T-helper 1 cell (primary cell): ENCODE results near the gene ATG4A.

Experiments
- DNase-seq, 5 donors: peaks; one replicate each; pipeline ENCODE4 v3.0.0-alpha.2; 2012 to 2020

The ATG4A gene

GRCh38 chrX:108169768-108170167 lies 78.2 kb downstream of the ATG4A start:
- DNase-seq, result no peak

- no peak for DNase-seq
These were observed 80.1 kb downstream of the ATG4A start for GRCh38 chrX:108171671-108172070.

DNA sequence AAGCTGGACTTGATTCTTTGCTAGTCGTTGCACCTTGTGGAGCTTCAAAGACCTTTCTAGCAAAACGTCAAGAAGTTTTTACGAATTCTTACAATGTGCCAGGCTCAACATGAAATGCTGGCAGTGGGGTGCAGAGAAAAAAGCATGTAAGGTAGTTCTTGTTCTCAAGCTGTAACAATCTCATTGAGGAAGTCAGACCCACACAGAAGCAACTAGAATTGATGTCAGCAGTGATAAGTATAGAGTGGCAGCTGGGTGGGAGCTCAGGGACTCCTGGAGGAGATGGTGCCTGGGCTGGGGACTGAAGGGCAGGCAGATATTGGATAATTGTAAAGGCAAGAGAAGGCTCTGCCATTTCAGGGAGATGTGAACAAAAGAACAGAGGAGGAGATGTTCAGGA lies 82.3 kb downstream of the ATG4A start:
- DNase-seq, result no peak

GRCh38 chrX:108177351-108178142 lies 86.0 kb downstream of the ATG4A start:
- no peak for DNase-seq

GRCh38 chrX:108178143-108178498 lies 86.5 kb downstream of the ATG4A start:
- no peak for DNase-seq

- DNase-seq, result no peak
These were observed 95.2 kb downstream of the ATG4A start for GRCh38 chrX:108186811-108187210.

GRCh38 chrX:108198420-108198819 lies 106.8 kb downstream of the ATG4A start:
- DNase-seq, result no peak

DNA sequence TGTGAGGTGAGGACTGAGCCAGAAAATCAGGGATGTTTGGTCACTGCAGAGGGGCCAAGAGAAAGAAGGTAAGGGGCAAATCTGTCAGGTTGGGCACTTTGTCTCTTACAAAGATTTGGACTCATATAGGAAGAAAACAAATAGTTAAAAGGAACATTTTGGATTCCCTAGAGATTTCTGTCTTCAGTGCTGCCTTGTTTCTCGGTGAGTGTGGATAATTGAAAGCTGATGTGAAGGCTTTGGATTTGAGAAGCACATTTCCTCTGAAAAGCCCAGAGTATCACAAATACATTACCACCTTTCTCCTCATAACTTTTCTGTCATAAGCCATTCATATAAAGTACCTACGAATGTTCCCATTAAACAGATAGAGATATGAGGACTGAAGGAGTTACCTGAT lies 107.5 kb downstream of the ATG4A start:
- no peak for DNase-seq

DNA sequence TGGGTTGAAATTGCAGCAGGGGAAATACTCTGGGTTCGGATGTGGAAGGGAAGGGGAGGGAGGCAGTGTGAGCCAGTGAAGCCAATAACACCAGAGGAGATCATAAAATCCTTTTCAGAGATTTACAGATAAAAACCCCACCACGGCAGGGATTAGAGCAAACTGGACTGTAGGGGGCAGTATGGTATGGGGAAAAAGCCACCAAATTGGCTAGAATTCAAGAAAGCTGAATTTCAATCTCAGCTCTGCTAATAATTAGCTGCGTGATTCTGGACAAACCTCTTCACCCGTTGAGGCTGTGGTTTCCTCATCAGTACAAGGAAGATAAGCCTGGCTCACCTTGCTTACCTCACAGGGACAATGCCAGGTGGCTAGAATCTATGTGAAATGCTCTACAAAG lies 108.1 kb downstream of the ATG4A start:
- peak in 1 of 5 donors; percentile 2 for DNase-seq

DNA sequence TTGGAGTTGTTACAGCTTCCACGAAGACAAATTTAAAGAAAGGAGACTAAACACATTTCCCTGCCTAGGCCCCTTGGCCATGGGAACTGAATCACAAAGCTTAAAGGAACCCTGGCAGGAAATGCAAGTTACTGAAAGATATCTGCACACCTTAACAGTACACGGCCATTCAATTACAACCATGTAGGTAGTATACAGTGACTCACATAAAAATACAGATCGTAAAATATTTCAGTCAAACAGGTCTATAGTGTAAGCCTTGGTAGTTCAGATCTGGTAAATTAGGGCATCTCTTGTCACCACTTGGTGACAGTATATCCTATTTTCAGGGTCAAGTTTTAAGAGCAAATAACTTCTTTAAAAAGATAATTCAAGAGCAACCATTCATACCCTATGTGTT lies 112.0 kb downstream of the ATG4A start:
- DNase-seq, result no peak
